ENCODE measurements around the gene HDGFL3.
"Not testable (repeated sequence)": the region's sequence is repeated elsewhere in the genome, so short reads cannot be mapped to it uniquely, and the experiment has no call there.

HDGFL3 gene

DNA sequence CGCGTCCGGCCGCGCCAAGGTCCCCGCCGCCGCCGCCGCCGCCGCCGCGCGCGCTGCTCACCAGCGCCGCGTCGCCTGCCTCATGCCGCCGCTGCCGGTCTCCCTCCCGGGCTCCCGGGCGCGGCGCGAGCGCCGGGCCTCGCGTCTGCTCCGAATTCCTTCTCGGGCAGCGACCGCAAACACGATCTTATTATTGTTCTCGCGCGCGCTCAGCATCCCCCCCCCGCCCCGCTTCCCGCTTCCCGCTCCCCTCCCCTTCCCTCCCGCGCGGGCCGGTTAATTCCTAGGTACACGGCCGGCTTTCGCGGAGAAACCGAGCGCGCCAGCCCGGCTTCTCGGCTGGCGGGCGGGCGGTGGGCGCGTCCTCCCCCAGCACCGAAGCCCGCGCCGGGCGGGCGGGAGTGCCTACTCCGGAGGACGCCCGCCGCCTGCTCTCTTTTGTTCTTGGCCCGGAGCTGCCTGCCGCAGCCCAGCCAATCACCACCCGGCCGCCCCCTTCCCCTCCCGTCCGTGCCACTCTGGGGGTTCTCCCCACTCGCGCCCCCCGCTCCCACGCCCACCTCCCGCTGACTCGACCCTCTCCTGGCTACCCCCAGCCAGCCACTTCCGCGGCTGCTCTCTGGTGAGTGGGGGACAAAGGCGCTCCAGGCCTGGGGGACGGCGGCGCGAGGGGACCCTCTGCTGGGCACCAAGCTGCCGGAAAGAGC is at the start of gene HDGFL3:
Gene HDGFL3, minus strand, starts transcription at position 164 of the 707 bp plus-strand sequence. CDS start 409 bp downstream, outside the sequence.
- peak; percentile 24 to 32 for DNase-seq (ENCODE audit: low read depth in 2 of 2)

DNA sequence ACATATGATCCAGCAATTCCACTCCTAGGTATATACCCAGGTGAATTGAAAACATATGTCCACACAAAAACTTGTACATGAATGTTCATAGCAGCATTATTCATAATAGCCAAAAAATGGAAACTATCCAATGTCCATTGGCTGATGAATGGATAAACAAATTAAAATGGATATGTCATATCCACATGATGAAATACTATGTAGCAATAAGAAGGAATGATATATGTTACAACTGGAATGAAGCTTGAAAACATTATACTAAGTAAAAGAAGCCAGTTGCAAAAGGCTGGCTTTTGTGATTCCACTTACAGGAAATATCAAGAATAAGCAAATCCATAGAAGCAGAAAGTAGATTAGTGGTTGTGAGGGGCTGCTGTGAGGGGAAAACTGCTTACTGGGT is 43.2 kb upstream of the HDGFL3 start:
- peak; percentile 50 to 55 for DNase-seq (ENCODE audit: low read depth in 2 of 2)

DNA sequence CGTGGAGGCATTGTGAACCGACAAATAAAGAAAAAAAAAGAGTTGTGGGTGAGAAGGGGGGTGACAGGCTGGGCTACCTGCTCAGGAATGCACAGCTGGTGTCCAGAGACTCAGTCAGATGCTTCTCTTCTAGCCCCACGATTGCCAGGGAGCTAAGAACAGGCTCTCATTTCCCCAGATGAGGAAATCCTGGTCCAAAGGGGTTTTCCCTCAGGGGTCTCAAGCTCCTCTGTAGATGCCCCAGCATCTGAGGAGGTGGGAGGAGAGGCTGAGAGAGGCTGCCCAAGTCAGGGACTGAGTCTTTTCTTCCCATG is 41.4 kb upstream of the HDGFL3 start:
- DNase-seq (ENCODE audit: low read depth in 2 of 2), result no peak

DNA sequence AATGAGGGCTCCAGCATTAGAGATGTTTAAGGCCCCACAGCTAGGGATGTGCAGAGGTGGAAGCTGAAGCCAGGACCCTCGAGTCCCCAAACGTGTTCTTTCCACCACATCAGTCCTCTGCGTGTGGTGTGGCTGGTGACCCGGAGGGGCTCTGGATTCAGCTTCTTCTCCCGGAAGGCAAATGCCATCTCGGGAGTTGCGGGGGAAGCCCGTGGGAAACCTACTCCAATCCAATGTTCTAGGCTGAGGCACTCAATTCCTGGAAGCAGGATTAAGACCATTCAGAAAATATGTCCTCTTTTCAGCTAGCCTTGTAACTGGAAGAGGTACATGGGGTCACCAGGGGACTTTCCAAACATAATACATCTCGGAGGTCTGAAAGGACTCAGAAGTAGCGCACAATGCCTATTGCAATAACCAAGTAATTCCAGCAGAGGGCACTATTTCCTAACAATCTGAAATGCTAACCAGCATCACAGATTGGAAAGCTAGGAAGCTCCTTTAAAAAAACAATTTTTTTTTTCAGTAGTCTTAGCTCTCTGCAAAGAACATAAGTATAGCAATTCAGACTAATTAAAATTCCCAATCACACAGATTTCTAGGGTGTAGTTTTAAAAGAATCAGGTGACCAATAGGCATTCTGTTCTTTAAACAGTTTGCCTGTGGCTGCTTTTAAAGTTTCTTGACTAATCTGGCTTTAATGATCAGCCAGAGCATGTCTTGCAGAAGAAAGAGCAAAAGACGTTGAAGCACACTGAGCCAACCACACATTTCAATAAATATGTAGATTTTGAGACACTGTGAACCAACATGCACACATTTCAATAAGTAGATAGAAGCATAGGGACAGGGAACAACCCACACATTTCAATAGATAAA is 40.8 kb upstream of the HDGFL3 start:
- DNase-seq (ENCODE audit: low read depth in 2 of 2), result peak; percentile 47 to 53

DNA sequence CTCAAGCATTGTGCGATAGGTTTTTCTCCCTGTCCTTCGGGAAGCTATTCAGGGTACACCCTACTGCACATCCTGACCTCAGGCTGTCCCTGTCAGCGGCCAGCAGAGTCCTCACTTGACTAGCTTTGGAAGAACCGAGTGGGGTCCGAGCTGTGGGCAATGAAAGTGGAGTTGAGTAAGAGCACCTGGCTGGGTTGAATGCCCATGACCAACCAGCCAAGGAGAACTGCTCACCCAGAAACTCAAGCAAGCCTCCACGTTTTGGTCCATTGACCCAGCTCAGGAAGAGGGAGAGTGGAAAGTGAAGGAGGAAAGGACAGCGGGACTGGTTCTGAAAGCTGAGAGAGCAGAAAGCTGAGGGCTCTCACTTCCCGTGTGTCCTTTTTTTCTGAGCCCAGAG is 36.0 kb upstream of the HDGFL3 start:
- DNase-seq (ENCODE audit: low read depth in 2 of 2), result no peak

DNA sequence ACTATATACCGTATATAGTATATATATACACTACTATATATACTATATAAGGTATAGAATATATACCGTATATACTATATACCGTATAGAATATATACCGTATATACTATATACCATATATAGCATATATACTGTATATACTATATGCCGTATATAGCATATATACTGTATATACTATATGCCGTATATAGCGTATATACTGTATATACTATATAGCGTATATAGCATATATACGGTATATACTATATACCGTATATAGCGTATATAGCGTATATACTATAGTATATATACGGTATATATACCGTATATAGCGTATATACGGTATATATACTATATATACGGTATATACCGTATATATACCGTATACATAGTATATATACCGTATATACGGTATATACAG is 22.6 kb upstream of the HDGFL3 start:
- no peak for DNase-seq (ENCODE audit: low read depth in 2 of 2)

DNA sequence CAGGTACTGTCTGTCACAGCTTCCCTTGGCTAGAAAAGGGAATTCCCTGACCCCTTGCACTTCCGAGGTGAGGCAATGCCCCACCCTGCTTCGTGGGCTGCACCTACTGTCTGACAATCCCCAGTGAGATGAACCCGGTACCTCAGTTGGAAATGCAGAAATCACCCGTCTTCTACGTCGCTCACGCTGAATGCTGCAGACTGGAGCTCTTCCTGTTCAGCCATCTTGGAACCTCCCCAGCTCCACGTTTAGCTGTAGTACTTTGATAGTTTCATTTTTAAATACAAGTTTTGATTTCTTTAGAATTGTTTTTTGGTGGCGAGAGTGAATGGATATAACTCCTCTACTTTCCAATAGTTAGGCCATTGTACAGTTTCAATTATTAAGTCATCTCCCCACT is 17.8 kb upstream of the HDGFL3 start:
- DNase-seq (ENCODE audit: low read depth in 2 of 2), result no peak

DNA sequence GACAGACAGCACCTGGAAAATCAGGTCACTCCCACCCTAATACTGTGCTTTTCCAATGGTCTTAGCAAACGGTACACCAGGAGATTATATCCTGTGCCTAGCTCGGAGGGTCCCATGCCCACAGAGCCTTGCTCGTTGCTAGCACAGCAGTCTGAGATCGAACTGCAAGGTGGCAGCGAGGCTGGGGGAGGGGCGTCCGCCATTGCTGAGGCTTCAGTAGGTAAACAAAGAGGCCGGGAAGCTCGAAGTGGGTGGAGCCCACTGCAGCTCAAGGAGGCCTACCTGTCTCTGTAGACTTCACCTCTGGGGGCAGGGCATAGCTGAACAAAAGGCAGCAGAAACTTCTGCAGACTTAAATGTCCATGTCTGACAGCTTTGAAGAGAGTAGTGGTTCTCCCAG is 14.2 kb upstream of the HDGFL3 start:
- not testable (repeated sequence) for DNase-seq (ENCODE audit: low read depth in 2 of 2)

DNA sequence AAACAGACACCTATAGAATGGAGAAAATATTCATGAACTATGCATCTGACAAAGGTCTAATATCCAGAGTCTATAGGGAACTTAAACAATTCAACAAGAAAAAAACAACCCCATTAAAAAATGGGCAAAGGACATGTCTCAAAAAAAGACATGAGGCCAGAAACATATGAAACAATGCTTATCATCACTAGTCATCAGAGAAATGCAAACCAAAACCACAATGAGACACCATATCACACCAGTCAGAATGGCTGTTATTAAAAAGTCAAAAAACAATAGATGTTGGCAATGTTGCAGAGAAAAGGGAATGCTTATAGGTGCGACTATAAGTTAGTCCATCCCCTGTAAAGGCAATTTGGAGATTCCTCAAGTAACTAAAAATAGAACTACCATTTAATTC is 11.4 kb upstream of the HDGFL3 start:
- DNase-seq (ENCODE audit: low read depth in 2 of 2), result no peak

DNA sequence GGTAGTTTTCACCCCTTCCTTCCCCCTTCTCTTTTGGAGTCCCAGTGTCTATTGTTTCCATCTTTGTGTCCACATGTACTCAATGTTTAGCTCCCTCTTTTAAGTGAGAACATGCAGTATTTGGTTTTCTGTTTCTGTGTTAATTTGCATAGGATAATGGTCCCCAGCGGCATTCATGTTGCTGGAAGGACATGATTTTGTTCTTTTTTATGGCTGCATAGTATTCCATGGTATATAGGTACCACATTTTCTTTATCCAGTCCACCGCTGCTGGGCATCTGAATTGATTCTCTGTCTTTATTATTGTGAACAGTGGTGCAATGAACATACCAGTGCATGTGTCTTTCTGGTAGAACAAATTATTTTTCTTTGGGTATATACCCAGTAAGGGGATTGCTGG is 7.7 kb upstream of the HDGFL3 start:
- DNase-seq (ENCODE audit: low read depth in 2 of 2), result no peak

DNA sequence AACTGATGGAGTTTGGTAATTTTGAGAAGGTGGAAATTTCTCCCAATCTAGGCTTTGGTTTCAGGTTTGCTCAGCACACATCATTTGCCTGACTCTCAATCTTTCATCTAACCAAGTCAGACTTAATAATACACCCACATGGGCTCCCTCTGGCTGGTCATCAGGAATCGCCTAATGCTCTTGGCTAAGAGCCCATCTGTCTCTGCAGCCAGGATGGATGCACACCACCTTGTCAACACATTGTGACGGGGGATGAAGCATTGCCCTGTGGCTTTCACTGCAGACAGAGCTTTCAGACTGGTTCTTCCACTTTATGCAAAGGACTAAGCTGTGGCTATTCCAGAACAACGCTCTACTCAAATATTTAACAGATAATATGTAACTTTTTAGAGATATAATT is 3.0 kb upstream of the HDGFL3 start:
- peak; percentile 87 to 89 for DNase-seq (ENCODE audit: low read depth in 2 of 2)

DNA sequence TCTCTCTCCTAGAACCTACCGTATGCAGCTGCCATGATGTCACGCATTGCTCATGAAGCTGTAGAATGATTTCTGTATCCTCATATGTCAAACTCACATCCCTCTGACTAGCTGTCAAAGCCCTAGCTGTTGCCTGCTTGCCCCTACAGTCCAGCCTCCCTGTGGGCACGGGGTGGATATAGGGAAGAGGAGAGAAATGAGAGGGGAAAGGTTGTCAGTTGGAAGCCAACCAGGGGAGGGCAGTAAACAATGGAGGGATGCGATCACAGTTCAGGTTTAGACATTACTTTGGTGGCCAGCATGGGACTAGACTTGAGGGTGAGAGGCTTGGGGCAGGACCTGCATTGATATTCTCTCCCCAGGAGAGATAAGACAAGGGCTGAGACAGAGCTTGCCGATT is 1.7 kb upstream of the HDGFL3 start:
- no peak for DNase-seq (ENCODE audit: low read depth in 2 of 2)

DNA sequence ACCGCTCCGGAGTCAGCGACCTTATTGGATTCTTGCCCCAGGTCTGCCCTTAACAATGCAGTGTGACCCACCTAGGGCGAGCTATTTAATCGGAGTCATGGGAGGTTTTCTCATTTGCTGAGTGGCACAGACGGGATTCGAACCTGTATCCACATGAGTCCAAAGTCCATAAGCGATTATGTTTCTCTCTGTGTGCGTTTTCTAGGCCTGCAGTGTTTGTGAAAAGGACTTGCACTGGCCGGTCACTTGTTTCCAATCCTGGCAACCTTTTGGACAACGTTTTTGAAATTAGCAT is 691 bp upstream of the HDGFL3 start:
- no peak for DNase-seq (ENCODE audit: low read depth in 2 of 2)

DNA sequence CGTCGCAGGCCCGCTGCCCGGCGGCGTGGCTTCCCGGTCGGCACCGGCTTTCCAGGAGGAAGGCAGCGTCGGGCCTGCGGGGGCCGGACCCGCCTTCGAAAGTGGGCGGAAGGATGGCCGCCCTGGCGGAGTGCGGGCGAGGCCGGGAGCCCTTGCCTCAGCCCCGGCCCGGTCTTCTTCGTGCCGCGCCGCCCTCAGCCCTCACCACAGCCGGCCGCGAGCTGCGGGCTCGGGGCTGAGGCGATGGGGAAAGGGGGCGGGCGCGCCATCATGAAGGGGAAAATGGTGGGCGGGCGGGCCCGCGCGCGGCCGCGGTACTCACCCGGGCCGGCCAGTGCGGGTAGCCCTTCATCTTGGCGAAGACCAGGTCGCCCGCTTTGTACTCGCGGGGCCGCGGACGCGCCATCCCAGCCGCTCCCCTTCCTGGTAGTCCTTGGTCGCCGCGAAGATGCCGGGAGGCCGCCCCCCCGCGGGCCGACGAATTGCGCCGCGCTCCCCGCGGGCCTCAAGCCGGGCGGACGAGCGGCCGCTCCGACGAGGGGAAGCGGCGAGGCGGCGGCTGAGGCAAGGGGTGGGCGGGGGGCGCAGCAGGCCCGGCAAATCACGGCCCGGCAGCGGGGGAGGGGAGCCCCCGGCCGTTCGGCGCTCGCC is 489 bp downstream of the HDGFL3 start:
- DNase-seq (ENCODE audit: low read depth in 2 of 2), result peak in 1 of 2 experiments; percentile 12

DNA sequence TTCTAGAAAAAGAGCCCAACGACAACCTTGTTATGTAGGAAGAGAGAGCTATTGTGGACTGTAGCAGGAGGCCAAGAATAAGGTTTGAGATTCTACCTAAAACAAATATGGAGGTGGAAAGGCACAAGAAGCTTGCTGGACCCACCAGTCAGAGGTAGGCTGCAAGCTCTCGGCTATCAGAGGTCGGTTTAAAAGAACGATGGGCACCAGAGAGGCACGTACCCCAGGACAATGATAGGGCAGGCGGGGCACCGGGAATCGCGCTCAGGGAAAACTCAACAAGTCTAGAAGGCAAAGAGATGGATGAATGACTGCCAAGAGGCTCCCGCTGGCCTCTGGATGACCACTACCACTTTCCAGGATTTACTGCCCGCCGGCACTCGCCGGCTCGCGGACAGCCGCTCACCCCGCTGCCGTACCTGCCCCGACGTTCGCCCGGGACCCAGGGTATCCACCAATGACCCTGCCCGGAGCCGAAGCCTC is 1.1 kb downstream of the HDGFL3 start:
- no peak for DNase-seq (ENCODE audit: low read depth in 2 of 2)

DNA sequence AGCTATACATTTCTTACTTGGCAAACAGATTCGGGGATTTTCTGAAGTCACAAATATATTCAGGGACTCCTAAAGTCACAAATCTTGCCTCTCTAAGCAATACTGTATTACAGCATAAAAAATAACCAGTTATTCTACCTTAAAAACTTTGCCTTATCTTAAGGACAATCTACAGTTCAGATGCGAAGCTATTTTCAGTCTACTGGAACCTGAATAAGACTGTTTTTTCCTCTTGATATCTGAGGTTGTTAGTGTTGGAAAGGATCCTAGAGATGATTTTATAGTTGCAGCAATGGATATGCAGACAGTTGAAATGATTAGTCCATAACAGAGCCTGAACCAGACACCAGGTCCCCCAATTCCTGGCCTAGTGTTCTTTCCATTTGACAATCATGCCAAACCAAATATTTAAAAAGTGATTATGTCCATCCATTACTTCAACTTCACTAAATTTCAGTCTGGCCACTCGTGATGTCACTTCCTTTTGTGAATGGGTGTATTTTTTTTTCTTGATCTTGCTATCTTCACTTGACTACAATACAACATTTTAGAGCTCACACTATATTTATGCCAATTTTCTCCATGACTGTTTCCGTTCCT is 1.8 kb downstream of the HDGFL3 start:
- DNase-seq (ENCODE audit: low read depth in 2 of 2), result peak; percentile 20 to 23

DNA sequence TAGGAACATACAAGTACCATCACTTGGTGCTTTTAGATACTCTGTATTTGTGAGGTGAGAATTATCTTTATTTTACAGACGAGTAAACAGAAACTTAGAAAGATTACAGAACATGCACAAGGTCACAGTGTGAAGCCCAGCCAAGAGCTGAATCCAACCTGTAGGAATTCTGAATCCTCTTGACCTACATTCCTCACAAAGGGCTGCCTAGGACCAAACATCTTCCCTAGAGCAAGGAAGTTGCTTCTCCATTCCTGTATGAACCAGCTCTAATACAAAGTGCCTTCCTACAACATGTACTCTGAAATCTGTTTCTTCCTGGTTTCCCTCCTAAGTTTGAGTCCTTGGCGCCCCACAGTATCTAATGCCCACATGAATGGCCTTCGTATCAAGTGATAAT is 2.9 kb downstream of the HDGFL3 start:
- DNase-seq (ENCODE audit: low read depth in 2 of 2), result no peak

DNA sequence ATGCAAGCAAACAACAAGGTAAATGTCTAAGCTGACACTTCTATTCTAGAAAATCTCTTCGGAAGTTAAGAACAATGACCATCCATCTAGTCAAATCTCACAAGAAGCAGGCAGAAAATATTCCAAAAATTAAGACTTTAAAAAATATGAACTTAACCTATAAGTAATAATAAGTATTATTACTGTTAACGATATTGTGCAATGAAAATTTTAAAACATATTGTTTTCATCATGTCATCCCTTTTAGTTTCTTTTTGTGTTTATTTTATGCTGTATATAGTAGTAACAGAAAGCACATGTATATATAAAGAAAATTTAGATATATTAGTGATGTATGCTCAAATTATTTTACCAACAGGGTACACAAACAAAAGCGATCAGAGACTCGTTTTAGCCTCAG is 4.1 kb downstream of the HDGFL3 start:
- DNase-seq (ENCODE audit: low read depth in 2 of 2), result no peak

DNA sequence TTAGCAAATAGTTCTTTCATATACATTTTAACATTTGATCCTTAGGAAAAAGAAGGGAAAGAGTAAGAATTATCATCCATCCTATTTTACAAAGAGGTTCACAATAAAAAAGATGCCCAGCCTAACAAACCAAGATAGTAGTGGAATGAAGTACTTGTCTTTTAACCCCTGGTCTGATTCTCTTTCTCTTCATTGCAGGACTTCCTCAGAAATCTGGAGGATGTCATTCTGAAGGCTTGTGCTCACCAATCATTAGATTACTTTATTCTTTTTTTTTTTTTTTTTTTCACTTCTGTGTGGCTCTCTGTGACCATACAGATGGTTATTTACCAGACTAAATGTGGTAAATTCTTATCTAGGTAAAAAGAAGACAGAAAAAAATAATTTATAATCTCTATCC is 7.0 kb downstream of the HDGFL3 start:
- no peak for DNase-seq (ENCODE audit: low read depth in 2 of 2)

DNA sequence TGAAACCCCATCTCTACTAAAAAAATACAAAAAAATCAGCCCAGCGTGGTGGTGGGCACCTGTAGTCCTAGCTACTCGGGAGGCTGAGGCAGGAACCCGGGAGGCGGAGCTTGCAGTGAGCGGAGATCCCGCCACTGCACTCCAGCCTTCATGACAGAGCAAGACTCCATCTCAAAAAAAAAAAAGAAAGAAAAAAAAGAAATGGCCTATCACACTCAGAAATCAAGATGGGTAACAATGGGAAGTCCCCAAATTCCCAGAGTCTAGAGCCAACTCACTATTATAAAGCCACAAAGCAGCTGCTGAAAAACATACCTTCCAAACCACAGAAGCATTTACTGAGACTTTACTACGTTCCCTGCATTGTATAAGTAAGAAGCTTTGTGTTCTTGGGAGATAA is 7.5 kb downstream of the HDGFL3 start:
- DNase-seq (ENCODE audit: low read depth in 2 of 2), result peak; percentile 11 to 20

DNA sequence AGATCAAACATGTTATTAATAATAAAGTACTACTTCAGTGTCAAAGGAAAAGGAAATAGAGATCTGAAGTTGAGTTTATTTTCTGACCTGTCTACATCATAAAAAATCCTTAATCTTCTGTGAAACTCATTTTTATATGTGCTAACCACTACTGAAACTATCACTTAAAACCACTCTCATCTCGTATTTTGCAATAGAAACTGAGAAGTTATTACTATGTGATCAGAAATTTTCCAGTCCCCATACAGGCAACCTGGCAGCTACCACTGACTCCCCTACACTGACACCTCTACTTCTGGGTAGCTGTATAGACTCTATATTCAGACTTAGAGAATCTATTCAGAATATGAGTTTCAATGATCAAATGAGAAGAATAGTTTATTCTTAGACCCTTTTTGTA is 8.3 kb downstream of the HDGFL3 start:
- no peak for DNase-seq (ENCODE audit: low read depth in 2 of 2)

DNA sequence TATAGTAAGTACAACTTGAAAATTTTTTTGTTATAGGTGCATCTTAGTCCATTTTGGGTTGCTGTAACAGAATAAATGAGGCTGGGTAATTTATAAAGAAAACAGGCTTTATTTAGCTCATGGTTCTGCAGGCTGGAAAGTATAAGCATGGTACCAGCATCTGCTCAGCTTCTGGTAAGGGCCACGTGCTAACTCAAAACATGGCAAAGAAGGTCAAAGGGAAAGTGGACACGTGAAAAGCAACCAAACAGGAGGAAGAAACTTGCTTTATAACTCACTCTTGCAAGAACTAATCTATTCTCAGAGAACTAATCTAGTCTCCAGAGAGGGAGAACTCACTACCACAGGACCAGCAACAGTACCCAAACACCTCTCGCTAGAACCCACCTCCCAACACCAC is 9.1 kb downstream of the HDGFL3 start:
- no peak for DNase-seq (ENCODE audit: low read depth in 2 of 2)

DNA sequence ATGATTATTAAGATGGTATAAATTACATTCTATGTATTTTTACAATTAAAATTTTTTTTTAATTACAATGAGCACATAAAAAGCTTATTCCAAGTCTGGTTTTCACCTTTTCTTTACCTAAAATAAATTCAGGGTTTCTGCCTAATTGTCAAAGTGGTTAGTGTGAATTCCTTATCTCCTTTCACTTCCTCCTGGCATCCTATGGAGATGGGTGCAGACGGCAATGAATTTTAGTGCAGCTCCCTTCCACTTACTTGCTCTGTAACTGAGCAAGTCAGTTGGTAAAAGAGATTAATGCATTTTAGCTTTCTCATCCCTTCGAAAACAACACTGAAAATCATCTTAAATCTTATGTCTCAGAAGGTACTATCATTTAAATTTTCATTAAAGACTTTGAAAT is 13.1 kb downstream of the HDGFL3 start:
- DNase-seq (ENCODE audit: low read depth in 2 of 2), result no peak

Measured in fibroblast of skin of left quadriceps (primary cell).